GM18517 (cell line): ENCODE data around the gene PLSCR4.

ENCODE experiments used
- ATAC-seq: cut with Tn5 transposase; IDR thresholded peaks from one replicate; pipeline ENCODE4 v1.9.1; 2021; ENCODE audit warnings: mild to moderate bottlenecking, moderate library complexity; ENCODE audit not compliant: unreplicated experiment

The PLSCR4 gene

GRCh38 chr3:146196789-146197188, 54.1 kb downstream of the PLSCR4 start:
- ATAC-seq: no peak

GRCh38 chr3:146195605-146196004, 55.3 kb downstream of the PLSCR4 start:
- no peak for ATAC-seq

GRCh38 chr3:146195030-146195429, 55.9 kb downstream of the PLSCR4 start:
- ATAC-seq: no peak

GRCh38 chr3:146191051-146191450, 59.9 kb downstream of the PLSCR4 start:
- no peak for ATAC-seq

- ATAC-seq: peak; percentile 96
Measured at GRCh38 chr3:146189519-146190173, 61.3 kb downstream of the PLSCR4 start.

- no peak for ATAC-seq
Measured at GRCh38 chr3:146187334-146187950, 63.5 kb downstream of the PLSCR4 start.

- ATAC-seq: no peak
Measured at GRCh38 chr3:146184241-146185015, 66.5 kb downstream of the PLSCR4 start.

GRCh38 chr3:146181216-146181615, 69.7 kb downstream of the PLSCR4 start:
- no peak for ATAC-seq

GRCh38 chr3:146180376-146180775, 70.5 kb downstream of the PLSCR4 start:
- ATAC-seq: no peak

GRCh38 chr3:146178006-146178689, 72.8 kb downstream of the PLSCR4 start:
- ATAC-seq: no peak

GRCh38 chr3:146177519-146177918, 73.4 kb downstream of the PLSCR4 start:
- no peak for ATAC-seq

- no peak for ATAC-seq
Measured at GRCh38 chr3:146177072-146177471, 73.8 kb downstream of the PLSCR4 start.

GRCh38 chr3:146172586-146172985, 78.3 kb downstream of the PLSCR4 start:
- ATAC-seq: no peak

GRCh38 chr3:146170591-146170990, 80.3 kb downstream of the PLSCR4 start:
- no peak for ATAC-seq

GRCh38 chr3:146169891-146170290, 81.0 kb downstream of the PLSCR4 start:
- no peak for ATAC-seq

- no peak for ATAC-seq
Measured at GRCh38 chr3:146166826-146167225, 84.1 kb downstream of the PLSCR4 start.

GRCh38 chr3:146166415-146166821, 84.5 kb downstream of the PLSCR4 start:
- no peak for ATAC-seq

GRCh38 chr3:146165877-146166276, 85.0 kb downstream of the PLSCR4 start:
- no peak for ATAC-seq

- ATAC-seq: no peak
Measured at GRCh38 chr3:146164971-146165769, 85.7 kb downstream of the PLSCR4 start.

- no peak for ATAC-seq
Measured at GRCh38 chr3:146164506-146164905, 86.4 kb downstream of the PLSCR4 start.

GRCh38 chr3:146164071-146164470, 86.8 kb downstream of the PLSCR4 start:
- ATAC-seq: no peak
